Stimulated activated CD4-positive, alpha-beta T cell treated with anti-CD3 and anti-CD28 coated beads, Interleukin-4, amount 100 ng/mL, for 4 hours (primary cell): ENCODE data around the gene NFIC.
"Not testable (repeated sequence)": the region's sequence is repeated elsewhere in the genome, so short reads cannot be mapped to it uniquely, and the experiment has no call there.

Experiments used
- DNase-seq, 2 experiments: peaks; one replicate each; pipeline ENCODE4 v3.0.0-alpha.2; 2020

Gene NFIC

GRCh38 chr19:3496392-3497273 lies 130.2 kb downstream of the NFIC start:
- no peak for DNase-seq

DNA sequence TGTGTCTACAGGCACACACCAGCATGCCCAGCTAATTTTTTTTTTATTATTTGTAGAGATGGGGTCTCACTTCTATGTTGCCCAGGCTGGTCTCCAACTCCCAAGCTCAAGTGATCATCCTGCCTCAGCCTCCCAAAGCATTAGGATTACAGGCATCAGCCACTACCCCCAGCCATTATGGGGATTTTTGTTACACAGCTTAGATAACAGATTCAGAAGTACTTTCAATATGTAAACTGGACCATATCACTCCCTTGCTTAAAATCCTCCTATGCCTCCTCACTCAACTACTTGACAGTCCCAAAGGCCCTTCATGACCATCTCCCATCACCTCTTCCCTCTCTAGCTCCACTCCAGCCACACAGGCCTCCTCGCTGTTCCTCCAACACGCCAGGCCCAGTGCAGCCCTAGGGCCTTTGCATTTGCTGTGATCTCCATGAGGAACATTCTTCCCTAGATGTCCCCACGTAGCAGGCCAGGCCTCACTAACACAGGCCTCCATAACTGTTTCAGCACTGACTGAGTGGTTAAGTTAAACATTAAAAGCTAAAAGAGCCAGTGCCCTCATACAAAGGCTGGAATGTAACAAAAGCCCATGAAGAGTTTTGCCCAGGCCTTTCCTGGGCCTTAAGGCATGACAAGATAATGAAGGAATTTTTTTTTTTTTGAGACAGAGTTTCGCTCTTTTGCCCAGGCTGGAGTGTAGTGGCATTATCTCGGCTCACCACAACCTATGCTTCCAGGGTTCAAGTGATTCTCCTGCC lies 131.6 kb downstream of the NFIC start:
- DNase-seq = no peak

- DNase-seq = no peak
Observed at GRCh38 chr19:3499738-3500428, 133.5 kb downstream of the NFIC start.

DNA sequence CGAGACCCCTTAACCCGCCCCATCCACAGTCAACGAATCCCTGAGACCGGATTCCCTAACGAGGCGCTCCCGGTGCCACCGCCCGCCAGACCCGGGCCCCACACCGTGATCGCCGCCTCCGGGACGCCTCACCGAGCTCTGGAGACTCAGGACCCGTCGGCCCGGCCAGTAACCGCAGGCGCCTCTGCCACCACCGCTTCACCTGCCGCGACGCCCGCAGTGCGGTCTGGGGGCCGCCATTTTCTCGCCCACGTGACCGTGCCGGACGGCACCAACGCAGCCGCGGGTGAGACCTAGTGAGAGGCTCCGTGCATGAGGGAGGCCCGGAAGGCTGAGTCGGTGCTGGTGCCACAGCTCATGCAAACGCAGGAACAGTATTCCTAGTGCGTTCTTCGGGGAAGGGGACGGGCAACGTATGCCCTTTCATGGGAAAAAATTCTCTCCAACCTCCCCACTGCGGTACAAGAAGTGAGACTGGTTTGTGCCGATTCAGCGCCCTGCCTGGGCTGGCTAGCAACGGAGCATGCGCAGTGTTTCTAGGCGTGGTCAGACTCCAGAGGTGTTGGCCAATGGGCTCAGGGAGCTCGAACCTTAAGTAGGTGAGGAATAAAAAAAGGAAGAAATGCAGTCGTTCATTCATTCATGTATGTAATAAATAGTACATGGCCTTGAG lies 134.2 kb downstream of the NFIC start, which contains the start of gene DOHH:
DOHH (minus strand) TSS at position 246 of the 673 bp plus-strand sequence. CDS start 3,860 bp downstream, outside the sequence.
- peak; percentile 92 to 96 for DNase-seq

DNA sequence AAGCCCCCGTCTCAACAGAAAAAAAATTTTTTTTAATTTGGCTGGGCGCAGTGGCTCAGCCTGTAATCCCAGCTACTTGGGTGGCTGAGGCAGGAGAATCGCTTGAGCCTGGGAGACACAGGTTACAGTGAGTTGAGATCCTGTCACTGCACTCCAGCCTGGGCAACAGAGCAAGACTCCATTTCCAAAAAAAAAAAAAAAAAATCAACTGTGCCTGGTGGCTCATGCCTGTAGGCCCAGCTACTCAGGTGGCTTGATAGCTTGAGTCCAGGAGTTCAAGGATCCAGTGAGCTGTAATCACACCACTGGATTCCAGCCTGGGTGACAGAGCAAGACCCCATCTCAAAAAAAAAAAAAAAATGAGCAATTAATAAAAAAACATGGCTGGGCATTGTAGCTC lies 135.4 kb downstream of the NFIC start:
- no peak for DNase-seq

- no peak for DNase-seq
Observed at GRCh38 chr19:3503036-3503572, 136.7 kb downstream of the NFIC start.

- no peak for DNase-seq
Observed at GRCh38 chr19:3504735-3505134, 138.4 kb downstream of the NFIC start.

- DNase-seq = peak; percentile 99
Observed at GRCh38 chr19:3505598-3506383, 139.4 kb downstream of the NFIC start, which contains the start of gene FZR1. Gene FZR1, plus strand, starts transcription at chr19:3506311. Its CDS starts 16,679 bp downstream, at chr19:3522990.

DNA sequence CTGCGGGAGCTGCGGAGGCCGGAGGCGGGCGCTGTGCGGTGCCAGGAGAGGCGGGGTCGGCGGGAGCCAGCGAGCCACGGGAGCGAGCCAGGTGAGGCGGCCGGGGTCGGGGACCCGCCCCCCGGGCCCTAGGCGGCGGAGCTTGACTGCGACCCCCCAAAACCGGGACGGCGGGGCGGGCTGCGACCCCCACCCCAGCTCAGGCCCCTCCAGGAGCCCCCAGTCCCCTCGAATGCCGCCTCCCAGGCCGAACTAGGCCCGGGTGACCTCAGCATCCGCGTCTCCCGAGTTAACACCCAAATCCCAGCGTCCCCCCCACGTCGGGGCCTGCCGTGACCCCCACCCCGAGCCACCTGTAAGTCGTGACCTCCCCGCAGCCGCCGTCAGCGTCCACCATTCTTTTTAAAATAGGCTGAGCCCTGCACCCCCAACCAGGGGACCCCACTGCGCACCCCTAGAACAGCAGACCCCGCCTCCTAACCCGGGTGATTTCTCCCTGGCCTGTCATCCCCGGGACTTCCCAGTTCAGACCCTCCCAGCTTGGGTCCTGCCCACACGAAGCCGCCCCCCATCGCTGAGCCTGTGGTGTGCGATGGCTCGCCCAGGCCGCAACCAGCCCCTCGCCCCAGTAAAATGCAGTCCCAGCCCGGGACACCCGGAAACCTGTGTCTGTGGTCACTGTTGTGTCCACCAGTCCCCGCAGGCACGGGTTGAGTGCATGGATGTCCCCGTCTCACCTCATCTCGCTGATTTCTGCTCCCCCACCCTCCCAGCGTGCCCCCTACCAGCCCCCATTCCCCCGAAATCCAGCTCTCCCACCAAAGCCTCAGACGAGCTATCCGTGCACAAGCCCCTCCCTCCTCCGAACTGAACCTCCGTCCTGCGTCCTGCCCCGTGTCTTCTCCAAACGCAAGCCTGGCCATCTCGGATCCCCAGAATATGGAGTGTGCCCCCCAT lies 140.3 kb downstream of the NFIC start:
- peak in 1 of 2 experiments; percentile 16 for DNase-seq

DNA sequence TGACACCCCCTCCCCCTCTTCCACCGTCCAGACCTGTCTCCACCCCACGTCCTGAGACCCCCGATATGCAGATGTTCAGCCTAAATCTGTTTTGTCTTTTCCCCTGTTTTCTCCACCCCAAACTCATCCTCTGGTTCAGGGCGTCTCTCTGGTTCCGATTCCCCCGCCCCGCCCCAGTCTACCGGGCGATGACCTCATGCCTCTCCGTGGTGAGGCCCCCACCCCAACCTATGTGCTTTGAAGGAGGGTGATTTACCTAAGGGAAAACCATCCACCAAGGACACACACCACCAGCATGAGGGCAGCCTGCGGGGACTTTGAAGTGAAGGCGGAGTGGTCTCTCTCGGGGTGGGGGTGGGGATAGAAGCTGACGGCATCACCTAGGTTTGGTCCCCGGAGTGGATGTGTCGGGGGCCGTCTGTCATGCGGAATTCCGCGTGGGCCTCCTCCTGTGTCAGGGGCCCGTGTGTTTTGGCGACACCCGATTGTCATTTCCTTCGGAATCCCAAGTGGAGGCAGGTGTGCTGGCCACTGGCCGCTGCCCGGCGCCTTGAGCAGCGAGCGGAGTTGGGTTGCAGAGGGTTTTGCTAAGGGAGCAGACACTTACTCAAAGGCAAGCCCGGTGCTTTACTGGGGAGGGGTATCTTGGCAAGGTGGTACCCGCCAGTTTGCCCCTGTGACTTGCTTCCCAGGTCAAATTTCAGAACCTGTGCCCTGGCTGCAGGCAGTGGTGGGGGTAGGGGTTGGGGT lies 141.2 kb downstream of the NFIC start:
- DNase-seq = peak; percentile 38 to 47

DNA sequence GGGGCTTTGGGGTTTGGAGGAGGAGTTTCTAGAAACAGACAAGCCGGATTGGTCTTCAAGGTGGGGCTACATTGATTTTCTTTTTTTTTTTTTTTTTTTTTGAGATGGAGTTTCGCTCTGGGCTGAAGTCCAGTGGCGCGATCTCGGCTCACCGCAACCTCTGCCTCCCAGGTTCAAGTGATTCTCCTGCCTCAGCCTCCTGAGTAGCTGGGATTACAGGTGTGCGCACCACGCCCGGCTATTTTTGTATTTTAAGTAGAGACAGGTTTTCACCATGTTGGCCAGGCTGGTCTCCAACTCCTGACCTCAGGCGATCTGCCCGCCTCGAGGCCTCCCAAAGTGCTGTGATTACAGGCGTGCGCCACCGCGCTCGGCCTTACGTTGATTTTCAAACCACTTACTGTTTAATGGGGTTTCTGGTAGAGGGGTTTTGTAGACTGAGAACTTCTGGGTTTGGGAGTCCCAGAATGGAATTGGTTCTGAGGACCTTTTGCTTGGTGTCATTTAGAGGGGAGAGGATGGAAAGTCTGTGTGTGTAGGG lies 141.8 kb downstream of the NFIC start:
- DNase-seq = not testable (repeated sequence)

GRCh38 chr19:3508771-3509535 lies 142.6 kb downstream of the NFIC start:
- no peak for DNase-seq

- no peak for DNase-seq
Observed at GRCh38 chr19:3509566-3509989, 143.2 kb downstream of the NFIC start.

DNA sequence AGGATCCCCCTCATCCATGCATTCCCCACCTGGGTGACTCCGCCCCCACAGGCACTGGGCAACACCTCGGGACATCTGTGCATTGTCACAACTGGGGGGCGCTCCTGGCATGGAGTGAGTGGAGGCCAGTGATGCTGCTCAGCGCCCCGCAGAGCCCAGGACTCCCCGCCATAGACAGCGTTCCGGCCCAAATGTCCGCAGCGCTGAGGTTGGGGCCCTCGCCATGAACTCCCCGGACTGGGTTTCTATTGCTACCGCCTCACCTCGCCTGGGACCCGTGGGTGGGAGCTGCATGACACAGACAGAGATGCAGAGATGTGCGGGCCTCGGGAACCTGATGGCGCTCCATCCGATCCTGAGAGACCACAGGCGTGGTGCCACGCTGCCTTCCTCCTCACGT lies 144.3 kb downstream of the NFIC start:
- DNase-seq = no peak

DNA sequence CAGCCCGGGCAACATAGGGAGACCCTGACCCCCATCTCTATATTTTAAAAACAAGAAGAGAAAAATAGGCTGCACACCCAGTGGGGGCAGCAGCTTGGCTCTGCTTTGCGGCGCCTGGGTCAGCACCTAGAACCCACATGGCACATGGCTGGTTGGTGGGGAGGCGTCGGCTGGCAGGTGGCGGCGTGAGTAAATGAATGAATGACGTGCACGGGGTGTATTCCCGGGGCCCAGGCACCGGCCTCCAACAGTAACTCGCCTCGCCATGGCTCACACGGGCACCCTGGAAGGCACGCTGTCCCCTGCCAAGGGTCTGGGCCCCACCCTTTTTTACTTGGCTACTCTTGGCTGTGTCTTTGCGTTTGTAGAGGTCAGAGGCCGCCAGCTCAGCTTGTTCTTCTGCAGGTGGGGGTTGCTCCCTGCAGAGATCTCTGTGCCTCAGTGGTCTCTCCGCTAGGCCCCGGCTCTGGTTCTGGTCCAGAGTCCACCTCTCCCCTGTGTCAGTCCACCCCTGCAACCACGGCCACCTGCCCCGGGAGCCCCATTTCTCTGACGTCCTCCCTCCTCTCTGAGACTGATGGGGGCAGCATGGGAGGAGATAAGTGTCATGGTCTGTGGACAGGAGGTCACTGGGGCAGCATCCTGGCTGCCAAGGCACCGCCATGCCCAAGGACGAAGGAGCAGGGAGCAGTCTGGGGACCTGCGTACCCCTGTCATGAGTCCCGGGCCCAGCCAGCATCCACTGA lies 145.3 kb downstream of the NFIC start:
- DNase-seq = no peak

GRCh38 chr19:3512562-3513228 lies 146.3 kb downstream of the NFIC start:
- no peak for DNase-seq
